H1 (cell line): ENCODE results near the gene IL21R. TPM values are rescaled to one million over a fixed set of nuclear protein-coding genes. Genes with fewer than 3 reads are reported as not detected.

ENCODE experiments used
- EGR1 ChIP-seq: IDR thresholded peaks from 2 replicates; pipeline ENCODE4 v1.6.1; 2011; ENCODE audit warnings: low read depth, low read length, borderline replicate concordance
- polyA plus RNA-seq, 7 experiments: library from polyadenylated mRNA; depleted of rRNA in 3 of 7; stranded (reverse) in 5 of 7; unstranded in 2 of 7; fragments of >200 nt in 5 of 7; fragments of 200-250 nt in 2 of 7; gene quantifications; 1 replicate in 5 of 7; 2 replicates in 1 of 7; 4 replicates in 1 of 7; pipeline versions ENCODE4 v1.2.1 to v1.2.3, GENCODE V29; 2011 to 2013; ENCODE audit warnings: missing spikeins in 2 of 7, mixed read lengths in 2 of 7
- total RNA-seq: library from RNA; stranded (reverse); fragmentation: NEBNext Ultra II Directional; extraction: Animal tissue kit (Norgen Biotek cat#: 25700); gene quantifications from 2 replicates; pipeline ENCODE4 v1.2.1, GENCODE V29; 2021

Gene IL21R
- total and polyA plus RNA-seq, 2 of the 8 experiments (the other 6 are each of a cell fraction or from before 2014, with no cell fraction given), result 0.34 to 0.70 TPM

DNA sequence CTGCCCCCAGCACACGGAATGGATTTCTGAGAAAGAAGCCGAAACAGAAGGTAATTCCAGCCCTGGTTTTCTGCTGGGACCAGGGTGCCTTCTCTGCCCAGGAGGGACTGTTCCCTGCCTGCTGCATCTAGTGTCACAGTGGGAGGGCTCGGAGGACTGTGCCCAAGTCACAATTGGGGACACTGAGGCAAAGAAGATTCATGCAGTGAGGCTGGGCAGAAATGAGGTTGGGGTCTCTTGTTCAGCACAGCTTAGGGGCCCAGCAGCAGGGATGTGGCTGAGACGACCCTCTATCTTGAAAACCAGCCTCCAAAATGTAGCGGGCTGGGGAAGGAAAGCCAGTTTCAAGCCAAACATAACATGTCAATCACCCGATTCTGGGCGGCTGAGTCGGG is 592 bp downstream of the IL21R start (continued):
- TF ChIP-seq EGR1, result no peak
